NOMO-1 treated with DMSO at 0.1 percent for 48 hours (cell line): ENCODE results near the gene GAB1.

Experiments used
- DNase-seq: peaks from one replicate; lab custom pipeline; 2025; ENCODE audit not compliant: unreplicated experiment; lab: John Stamatoyannopoulos, UW

GAB1 gene

GRCh38 chr4:143473334-143474126 lies 136.9 kb downstream of the GAB1 start:
- DNase-seq = no peak

- DNase-seq = no peak
These were observed 140.8 kb downstream of the GAB1 start for GRCh38 chr4:143477487-143477886.

GRCh38 chr4:143481361-143481760 lies 144.7 kb downstream of the GAB1 start:
- DNase-seq = no peak

- DNase-seq = peak; percentile 30
These were observed 146.2 kb downstream of the GAB1 start for GRCh38 chr4:143482840-143483239.

- DNase-seq = no peak
These were observed 149.6 kb downstream of the GAB1 start for GRCh38 chr4:143486314-143486713.

GRCh38 chr4:143488687-143489086 lies 152.0 kb downstream of the GAB1 start:
- no peak for DNase-seq

GRCh38 chr4:143489106-143489505 lies 152.4 kb downstream of the GAB1 start:
- no peak for DNase-seq

GRCh38 chr4:143498021-143498420 lies 161.3 kb downstream of the GAB1 start:
- no peak for DNase-seq

- DNase-seq = peak; percentile 39
These were observed 165.6 kb downstream of the GAB1 start for GRCh38 chr4:143502231-143502630.

GRCh38 chr4:143506031-143506430 lies 169.4 kb downstream of the GAB1 start:
- no peak for DNase-seq

- DNase-seq = no peak
These were observed 175.2 kb downstream of the GAB1 start for GRCh38 chr4:143511906-143512305.

- DNase-seq = no peak
These were observed 176.3 kb downstream of the GAB1 start for GRCh38 chr4:143512978-143513313.

GRCh38 chr4:143513314-143514168 lies 176.9 kb downstream of the GAB1 start, which contains the start of gene SMARCA5:
SMARCA5 (plus strand) TSS chr4:143513702; CDS start chr4:143513925, 223 bp downstream.
- DNase-seq = peak; percentile 98

GRCh38 chr4:143514169-143514495 lies 177.5 kb downstream of the GAB1 start:
- no peak for DNase-seq

- DNase-seq = no peak
These were observed 177.8 kb downstream of the GAB1 start for GRCh38 chr4:143514497-143514896.

GRCh38 chr4:143514901-143515300 lies 178.2 kb downstream of the GAB1 start:
- no peak for DNase-seq

- DNase-seq = no peak
These were observed 179.2 kb downstream of the GAB1 start for GRCh38 chr4:143515905-143516304.

GRCh38 chr4:143517764-143518163 lies 181.1 kb downstream of the GAB1 start:
- no peak for DNase-seq
